Stimulated activated CD8-positive, alpha-beta memory T cell treated with anti-CD3 and anti-CD28 coated beads, Interleukin-15, amount 100 ng/mL, for 4 hours (primary cell): ENCODE data around the gene MCCD1.
A peak's percentile ranks its signal among the peaks of the same experiment; 100 is the strongest.

ENCODE experiments used
- DNase-seq, 2 donors: peaks; one replicate each; pipeline ENCODE4 v3.0.0-alpha.2; 2020; ENCODE audit warnings: low read depth in 2 of 2

Gene MCCD1

GRCh38 chr6:31543639-31544038, 14.9 kb downstream of the MCCD1 start:
- no peak for DNase-seq

- no peak for DNase-seq
Measured at GRCh38 chr6:31544676-31545075, 15.9 kb downstream of the MCCD1 start.

GRCh38 chr6:31545291-31545690, 16.5 kb downstream of the MCCD1 start:
- no peak for DNase-seq

GRCh38 chr6:31546339-31546957, 17.7 kb downstream of the MCCD1 start, which contains the start of gene ATP6V1G2:
ATP6V1G2 (minus strand) TSS chr6:31546608; CDS start chr6:31546559, 49 bp downstream.
- peak; percentile 67 to 74 for DNase-seq

GRCh38 chr6:31546958-31547726, 18.4 kb downstream of the MCCD1 start, which contains the start of gene NFKBIL1:
NFKBIL1 (plus strand) TSS chr6:31547608; CDS start chr6:31547695, 87 bp downstream.
- peak; percentile 80 to 88 for DNase-seq

- no peak for DNase-seq
Measured at GRCh38 chr6:31547727-31548543, 19.2 kb downstream of the MCCD1 start.

- DNase-seq: no peak
Measured at GRCh38 chr6:31548544-31548873, 19.7 kb downstream of the MCCD1 start.

GRCh38 chr6:31551371-31551770, 22.6 kb downstream of the MCCD1 start:
- DNase-seq: peak in 1 of 2 donors; percentile 48

GRCh38 chr6:31556307-31556706, 27.5 kb downstream of the MCCD1 start:
- DNase-seq: no peak

- no peak for DNase-seq
Measured at GRCh38 chr6:31557443-31558317, 28.9 kb downstream of the MCCD1 start.

- no peak for DNase-seq
Measured at GRCh38 chr6:31558318-31558625, 29.5 kb downstream of the MCCD1 start.

GRCh38 chr6:31558631-31559500, 30.1 kb downstream of the MCCD1 start:
- DNase-seq: peak in 1 of 2 donors; percentile 73

GRCh38 chr6:31559606-31559957, 30.8 kb downstream of the MCCD1 start:
- no peak for DNase-seq

GRCh38 chr6:31559958-31560696, 31.4 kb downstream of the MCCD1 start:
- DNase-seq: no peak

- no peak for DNase-seq
Measured at GRCh38 chr6:31560697-31561058, 31.9 kb downstream of the MCCD1 start.

GRCh38 chr6:31567531-31568370, 39.0 kb downstream of the MCCD1 start:
- DNase-seq: no peak

GRCh38 chr6:31568537-31568961, 39.8 kb downstream of the MCCD1 start:
- DNase-seq: no peak

GRCh38 chr6:31569861-31570536, 41.2 kb downstream of the MCCD1 start:
- DNase-seq: no peak
